Astrocyte (in vitro differentiated cells and primary cell): ENCODE measurements around the gene TCF3.

Source experiments
- CTCF ChIP-seq: IDR thresholded peaks from 2 replicates; pipeline ENCODE4 v1.5.1; 2011; ENCODE audit warnings: low read depth, mild to moderate bottlenecking, inconsistent platforms, low read length, moderate library complexity; ENCODE audit not compliant: insufficient read depth
- EZH2 ChIP-seq: IDR thresholded peaks from 2 replicates; pipeline ENCODE4 v1.6.1; 2012; ENCODE audit warnings: mild to moderate bottlenecking, low read length, inconsistent platforms; ENCODE audit not compliant: insufficient read depth

- no peak for TF ChIP-seq CTCF
- TF ChIP-seq EZH2: no peak
These were observed 20.6 kb upstream of the TCF3 start for GRCh38 chr19:1672769-1673644.
